ENCODE measurements around the gene IFNA1.

GRCh38 chr9:21408817-21409216, 31.4 kb upstream of the IFNA1 start, which contains the start of gene IFNA8:
- TF ChIP-seq, protein P1, sequence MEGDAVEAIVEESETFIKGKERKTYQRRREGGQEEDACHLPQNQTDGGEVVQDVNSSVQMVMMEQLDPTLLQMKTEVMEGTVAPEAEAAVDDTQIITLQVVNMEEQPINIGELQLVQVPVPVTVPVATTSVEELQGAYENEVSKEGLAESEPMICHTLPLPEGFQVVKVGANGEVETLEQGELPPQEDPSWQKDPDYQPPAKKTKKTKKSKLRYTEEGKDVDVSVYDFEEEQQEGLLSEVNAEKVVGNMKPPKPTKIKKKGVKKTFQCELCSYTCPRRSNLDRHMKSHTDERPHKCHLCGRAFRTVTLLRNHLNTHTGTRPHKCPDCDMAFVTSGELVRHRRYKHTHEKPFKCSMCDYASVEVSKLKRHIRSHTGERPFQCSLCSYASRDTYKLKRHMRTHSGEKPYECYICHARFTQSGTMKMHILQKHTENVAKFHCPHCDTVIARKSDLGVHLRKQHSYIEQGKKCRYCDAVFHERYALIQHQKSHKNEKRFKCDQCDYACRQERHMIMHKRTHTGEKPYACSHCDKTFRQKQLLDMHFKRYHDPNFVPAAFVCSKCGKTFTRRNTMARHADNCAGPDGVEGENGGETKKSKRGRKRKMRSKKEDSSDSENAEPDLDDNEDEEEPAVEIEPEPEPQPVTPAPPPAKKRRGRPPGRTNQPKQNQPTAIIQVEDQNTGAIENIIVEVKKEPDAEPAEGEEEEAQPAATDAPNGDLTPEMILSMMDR (IDR thresholded peaks at IDR 0.05) = no peak
- TF ChIP-seq POLR2A (IDR thresholded peaks at IDR 0.05) = no peak

All from transverse colon (tissue), 3 donors.